SH-SY5Y (cell line): ENCODE data around the gene GPR75.

ENCODE experiments used
- GATA2 ChIP-seq: IDR thresholded peaks from 2 replicates; pipeline ENCODE4 v1.6.1; 2011; ENCODE audit warnings: mild to moderate bottlenecking, low read depth, low read length
- GATA3 ChIP-seq: IDR thresholded peaks from 2 replicates; pipeline ENCODE4 v1.6.1; 2011; ENCODE audit warnings: low read depth, mild to moderate bottlenecking, low read length, moderate library complexity

- TF ChIP-seq GATA2 (no peak), GATA3 (no peak)
These were observed 21.6 kb upstream of the GPR75 start for GRCh38 chr2:53881360-53881759.
